Measurements from ENCODE around the gene CLDN22. TPM values are rescaled to one million over a fixed set of nuclear protein-coding genes. Genes with fewer than 3 reads are reported as not detected.
"Not testable (repeated sequence)": the region's sequence is repeated elsewhere in the genome, so short reads cannot be mapped to it uniquely, and the experiment has no call there.

CLDN22 gene
- total RNA-seq, 3 donors from 2014 or later: not detected

DNA sequence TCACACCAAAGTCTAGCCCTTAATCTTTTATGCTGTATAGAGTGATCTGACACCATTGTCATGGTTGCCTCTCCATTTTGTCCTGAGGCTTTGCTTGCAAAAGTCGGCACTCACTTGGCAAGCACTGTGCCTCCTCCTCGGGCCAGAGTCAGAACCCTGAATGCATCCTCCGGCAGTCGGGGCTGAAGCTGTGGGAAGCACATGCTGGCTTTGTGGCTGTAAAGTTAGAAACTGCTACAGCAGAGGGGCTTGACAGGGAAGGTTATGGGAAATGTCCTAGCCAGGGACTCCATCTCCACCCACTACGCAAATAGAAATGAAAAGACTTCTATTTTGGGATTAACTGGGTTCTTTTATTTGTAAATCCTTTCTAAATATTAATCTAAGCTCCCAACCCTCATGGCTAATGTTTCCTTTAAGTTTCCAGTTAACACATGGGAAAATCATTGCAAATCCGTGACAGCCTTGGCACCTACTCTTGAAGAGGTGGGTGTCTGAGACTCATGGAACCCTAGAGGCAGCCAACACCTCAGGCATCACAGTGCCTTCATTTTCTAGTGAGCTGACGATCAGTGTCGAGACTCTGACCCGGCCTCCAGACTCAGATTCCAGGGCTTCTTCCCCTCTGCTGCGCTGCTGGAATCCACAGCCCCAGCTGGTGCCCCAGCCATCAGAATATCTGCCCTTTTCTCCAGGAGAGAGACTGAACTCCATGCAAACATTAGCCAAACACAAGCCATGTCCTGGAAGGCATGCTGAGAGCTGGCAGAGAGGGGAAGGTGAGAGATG is 10.1 kb upstream of the CLDN22 start:
- H3K4me3 ChIP-seq: no peak overlapping the region
- H3K9me3 ChIP-seq: no peaks in the 10 kb centered on the region
- TF ChIP-seq, protein P1, sequence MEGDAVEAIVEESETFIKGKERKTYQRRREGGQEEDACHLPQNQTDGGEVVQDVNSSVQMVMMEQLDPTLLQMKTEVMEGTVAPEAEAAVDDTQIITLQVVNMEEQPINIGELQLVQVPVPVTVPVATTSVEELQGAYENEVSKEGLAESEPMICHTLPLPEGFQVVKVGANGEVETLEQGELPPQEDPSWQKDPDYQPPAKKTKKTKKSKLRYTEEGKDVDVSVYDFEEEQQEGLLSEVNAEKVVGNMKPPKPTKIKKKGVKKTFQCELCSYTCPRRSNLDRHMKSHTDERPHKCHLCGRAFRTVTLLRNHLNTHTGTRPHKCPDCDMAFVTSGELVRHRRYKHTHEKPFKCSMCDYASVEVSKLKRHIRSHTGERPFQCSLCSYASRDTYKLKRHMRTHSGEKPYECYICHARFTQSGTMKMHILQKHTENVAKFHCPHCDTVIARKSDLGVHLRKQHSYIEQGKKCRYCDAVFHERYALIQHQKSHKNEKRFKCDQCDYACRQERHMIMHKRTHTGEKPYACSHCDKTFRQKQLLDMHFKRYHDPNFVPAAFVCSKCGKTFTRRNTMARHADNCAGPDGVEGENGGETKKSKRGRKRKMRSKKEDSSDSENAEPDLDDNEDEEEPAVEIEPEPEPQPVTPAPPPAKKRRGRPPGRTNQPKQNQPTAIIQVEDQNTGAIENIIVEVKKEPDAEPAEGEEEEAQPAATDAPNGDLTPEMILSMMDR (IDR thresholded peaks at IDR 0.05): no peak
- ATAC-seq (no peak), DNase-seq (no peak)
- H3K36me3 ChIP-seq (ENCODE audit: low read depth): no peaks in the 10 kb centered on the region
- intact Hi-C loops (cut with DNase I, micrococcal nuclease): no loop called here
- no peaks in the 10 kb centered on the region for H3K4me1 ChIP-seq (ENCODE audit: low read depth)

GRCh38 chr4:183329244-183329643 is 9.2 kb upstream of the CLDN22 start:
- intact Hi-C loops (cut with DNase I, micrococcal nuclease): no loop called here
- no peaks in the 10 kb centered on the region for H3K36me3 ChIP-seq (ENCODE audit: low read depth)
- H3K4me1 ChIP-seq (ENCODE audit: low read depth): no peaks in the 10 kb centered on the region

DNA sequence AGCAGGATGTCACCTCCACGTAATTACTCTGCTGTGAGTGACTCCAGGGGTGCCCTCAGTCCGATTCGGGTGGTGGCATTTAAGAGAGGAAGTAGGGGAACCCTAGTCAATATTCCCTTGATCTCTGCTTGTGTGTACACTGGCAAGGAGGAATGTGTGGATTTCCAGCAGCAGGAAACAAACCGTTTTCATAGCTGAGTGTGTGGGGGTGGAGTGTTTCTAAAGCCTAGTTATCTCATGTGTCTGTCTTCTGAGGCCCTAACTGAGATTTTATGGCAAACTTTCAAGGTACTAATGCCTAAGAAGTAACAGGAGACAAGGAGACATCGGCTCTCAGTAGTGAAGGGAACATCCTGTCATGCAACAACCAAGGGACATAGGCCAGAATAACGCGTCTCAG is 8.8 kb upstream of the CLDN22 start:
- no peak for ATAC-seq
- H3K36me3 ChIP-seq (ENCODE audit: low read depth): no peaks in the 10 kb centered on the region
- H3K9me3 ChIP-seq: no peaks in the 10 kb centered on the region
- DNase-seq: no peak
- no peak overlapping the region for H3K4me3 ChIP-seq
- H3K4me1 ChIP-seq (ENCODE audit: low read depth): no peaks in the 10 kb centered on the region
- intact Hi-C loops (cut with DNase I, micrococcal nuclease): no loop called here
- TF ChIP-seq, protein P1 (IDR thresholded peaks at IDR 0.05): no peak

More at GRCh38 chr4:183329244-183329643, 9.2 kb upstream of the CLDN22 start:
- no peak for ATAC-seq
- DNase-seq: no peak
- H3K9me3 ChIP-seq: no peaks in the 10 kb centered on the region
- TF ChIP-seq, protein P1 (IDR thresholded peaks at IDR 0.05): no peak
- no peak overlapping the region for H3K4me3 ChIP-seq

DNA sequence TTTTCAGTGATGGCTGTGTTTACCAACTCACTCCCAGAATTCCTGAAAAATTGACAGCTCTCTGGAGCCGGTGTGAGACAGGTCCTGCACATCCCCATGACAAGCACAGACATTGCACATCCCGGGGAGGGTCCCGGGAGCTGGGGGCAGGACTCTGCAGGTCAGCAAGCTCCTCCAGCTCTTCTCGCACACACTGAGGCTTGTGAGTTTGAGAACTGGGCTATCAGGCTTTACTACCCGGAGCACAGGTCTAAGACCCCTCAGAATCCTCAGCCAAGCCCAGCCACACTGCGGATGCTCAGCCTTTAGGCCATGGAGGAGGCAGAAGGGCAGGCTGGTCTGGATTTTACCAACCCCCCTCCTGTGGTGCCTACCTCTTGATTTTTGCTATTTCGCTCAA is 7.8 kb upstream of the CLDN22 start:
- Histone ChIP-seq H3K4me1 (ENCODE audit: low read depth) (no peaks in the 10 kb centered on the region), H3K9me3 (no peaks in the 10 kb centered on the region), H3K4me3 (no peak overlapping the region), H3K36me3 (ENCODE audit: low read depth) (no peaks in the 10 kb centered on the region)
- intact Hi-C loops (cut with DNase I, micrococcal nuclease): no loop called here
- TF ChIP-seq, protein P1 (IDR thresholded peaks at IDR 0.05): no peak
- DNase-seq: no peak
- ATAC-seq: no peak

DNA sequence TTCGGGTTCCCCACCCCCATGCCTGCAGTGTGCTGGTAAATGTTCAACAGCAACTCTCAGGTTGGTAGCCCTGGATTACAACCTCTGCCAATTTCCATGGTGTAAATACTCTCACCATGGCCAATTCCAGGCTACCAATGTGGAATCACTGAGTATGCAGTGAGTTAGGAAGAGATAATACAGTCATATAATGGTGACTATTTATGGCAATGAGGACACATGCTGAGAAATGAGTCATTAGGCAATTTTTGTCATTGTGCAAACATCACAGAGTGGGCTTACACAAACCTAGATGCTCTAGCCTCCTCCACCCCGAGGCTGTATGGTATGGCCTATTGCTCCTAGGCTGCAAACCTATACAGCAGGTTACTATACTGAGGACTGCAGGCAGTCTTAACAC is 6.8 kb upstream of the CLDN22 start:
- TF ChIP-seq, protein P1 (IDR thresholded peaks at IDR 0.05): no peak
- no peak for ATAC-seq
- DNase-seq: no peak
- H3K9me3 ChIP-seq: no peaks in the 10 kb centered on the region
- H3K4me3 ChIP-seq: no peak overlapping the region
- H3K36me3 ChIP-seq (ENCODE audit: low read depth): no peaks in the 10 kb centered on the region
- no peaks in the 10 kb centered on the region for H3K4me1 ChIP-seq (ENCODE audit: low read depth)
- intact Hi-C loops (cut with DNase I, micrococcal nuclease): no loop called here

DNA sequence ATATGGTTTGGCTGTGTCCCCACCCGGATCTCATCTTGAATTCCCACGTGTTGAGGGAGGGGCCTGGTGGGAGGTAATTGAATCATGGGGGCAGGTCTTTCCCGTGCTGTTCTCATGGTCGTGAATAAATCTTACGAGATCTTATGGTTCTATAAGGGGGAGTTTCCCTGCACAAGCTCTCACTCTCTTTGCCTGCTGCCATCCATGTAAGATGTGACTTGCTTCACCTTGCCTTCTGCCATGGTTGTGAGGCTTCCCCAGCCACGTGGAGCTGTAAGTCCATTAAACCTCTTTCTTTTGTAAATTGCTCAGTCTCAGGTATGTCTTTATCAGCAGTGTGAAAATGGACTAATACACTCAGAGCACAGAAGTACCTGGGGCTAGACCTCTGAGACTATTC is 6.3 kb upstream of the CLDN22 start:
- DNase-seq; H3K36me3 ChIP-seq (ENCODE audit: low read depth); ATAC-seq; H3K4me3 ChIP-seq; intact Hi-C loops (cut with DNase I, micrococcal nuclease); H3K4me1 ChIP-seq (ENCODE audit: low read depth); H3K9me3 ChIP-seq: not testable (repeated sequence)

Data from mucosa of descending colon (tissue), 3 donors.